GM19239 (cell line): Measurements from ENCODE around the gene REELD1.

Source experiments
- DNase-seq: peaks from one replicate; pipeline ENCODE4 v3.0.0; 2011; ENCODE audit warnings: low spot score; ENCODE audit not compliant: insufficient read length
- FAIRE-seq: peaks from 2 replicates; lab custom pipeline; 2011; peaks lifted over from hg19 to GRCh38; lab: Jason Lieb, UNC

The REELD1 gene

DNA sequence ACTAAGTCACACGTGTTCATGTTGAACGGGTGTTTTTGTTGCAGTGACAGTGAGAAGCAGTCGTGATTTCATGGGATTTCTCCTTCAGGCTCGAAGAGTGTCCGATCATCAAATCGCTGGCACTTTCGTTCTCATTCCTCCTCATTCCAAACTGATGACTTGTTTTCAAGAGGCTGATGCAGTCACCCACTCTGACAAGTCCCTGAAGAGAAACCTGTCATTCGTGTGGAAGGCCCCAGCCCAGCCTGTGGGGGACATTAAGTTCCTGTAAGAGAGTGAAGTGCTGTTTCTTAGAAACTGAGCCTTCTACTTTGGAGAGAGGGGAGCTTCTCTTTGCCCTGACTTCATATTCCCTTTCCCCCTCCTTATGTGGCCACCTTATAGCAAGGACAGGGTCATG is 8.0 kb downstream of the REELD1 start:
- DNase-seq, result no peak
- FAIRE-seq, result no peak

DNA sequence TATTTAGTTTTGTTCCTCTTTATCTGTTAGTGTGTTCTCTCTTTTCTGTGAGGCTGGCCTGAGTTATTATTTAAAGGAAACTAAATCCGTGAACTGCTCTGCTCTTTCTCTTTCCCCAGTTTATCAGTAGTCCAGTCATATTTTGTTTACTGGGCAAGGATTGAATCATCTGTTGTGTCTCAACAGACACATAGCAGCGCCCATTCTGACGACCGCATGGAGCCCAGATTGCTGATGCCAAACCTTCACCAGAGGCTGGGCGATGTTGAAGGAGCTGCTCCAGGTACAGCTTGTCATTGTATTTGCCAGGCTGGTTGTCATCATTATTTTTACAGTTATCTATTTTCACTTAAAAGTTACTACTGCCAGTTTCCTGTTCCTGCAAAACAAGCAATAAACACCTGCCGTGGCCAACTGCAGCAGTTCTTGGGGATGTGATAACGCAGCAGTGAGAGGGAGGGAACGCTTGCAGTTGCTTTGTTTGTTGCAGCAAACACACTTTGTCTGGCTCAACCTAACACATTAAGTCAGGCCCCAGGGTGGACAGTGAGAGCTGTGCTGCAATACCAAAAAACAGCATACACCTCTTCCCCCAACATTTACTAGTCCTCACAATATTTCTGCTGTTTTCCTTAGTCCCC is 10.1 kb downstream of the REELD1 start:
- FAIRE-seq (no peak), DNase-seq (no peak)

DNA sequence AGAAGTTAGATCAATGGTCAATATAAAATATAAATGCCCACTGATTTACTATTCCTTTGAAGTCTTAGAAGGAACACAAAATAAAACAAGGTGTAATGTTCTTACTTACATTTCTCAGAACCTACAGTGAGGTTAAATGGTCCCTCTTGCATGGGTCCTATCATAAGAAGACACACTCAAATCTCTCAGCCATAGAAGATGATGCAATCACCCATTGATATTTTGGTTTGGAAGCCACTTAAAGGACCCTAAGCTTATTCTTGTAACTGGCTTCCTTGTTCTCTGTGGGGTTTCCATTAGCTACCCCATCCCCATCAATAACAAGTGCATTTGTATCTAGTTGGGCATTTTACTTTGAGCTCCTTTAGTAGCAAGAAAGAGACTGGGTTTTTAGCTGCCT is 15.1 kb downstream of the REELD1 start:
- no peak for DNase-seq
- FAIRE-seq, result peak; percentile 45

DNA sequence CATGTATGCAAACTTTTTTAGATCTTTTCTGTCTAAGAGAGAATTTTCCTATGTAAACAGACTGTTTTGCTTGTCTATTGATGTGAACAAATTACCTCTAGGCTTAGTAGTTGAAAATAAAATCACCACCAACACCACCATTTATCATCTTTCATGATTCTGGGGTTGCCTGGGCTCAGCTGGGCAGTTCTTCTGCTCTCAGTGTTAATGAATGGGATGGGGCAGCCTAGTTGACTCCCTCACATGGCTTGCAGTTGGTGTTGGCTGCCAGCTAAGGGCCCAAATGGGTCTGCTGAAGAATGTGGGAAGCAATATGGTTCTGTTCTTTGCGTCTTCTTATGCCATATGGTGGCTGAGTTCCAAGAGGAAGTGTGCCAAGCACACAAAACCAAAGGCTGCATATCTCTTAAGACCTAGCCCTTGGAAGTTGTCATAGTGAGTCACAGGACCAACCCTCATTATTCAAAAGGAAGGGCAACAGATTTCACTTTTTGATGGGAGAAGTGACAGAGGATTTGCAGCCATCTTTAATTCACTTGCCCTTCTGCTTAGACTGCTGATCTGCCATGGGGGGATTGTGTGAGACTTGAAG is 17.9 kb downstream of the REELD1 start:
- DNase-seq (no peak), FAIRE-seq (no peak)

GRCh38 chr4:146235654-146236177 is 21.4 kb downstream of the REELD1 start:
- DNase-seq (no peak), FAIRE-seq (no peak)

DNA sequence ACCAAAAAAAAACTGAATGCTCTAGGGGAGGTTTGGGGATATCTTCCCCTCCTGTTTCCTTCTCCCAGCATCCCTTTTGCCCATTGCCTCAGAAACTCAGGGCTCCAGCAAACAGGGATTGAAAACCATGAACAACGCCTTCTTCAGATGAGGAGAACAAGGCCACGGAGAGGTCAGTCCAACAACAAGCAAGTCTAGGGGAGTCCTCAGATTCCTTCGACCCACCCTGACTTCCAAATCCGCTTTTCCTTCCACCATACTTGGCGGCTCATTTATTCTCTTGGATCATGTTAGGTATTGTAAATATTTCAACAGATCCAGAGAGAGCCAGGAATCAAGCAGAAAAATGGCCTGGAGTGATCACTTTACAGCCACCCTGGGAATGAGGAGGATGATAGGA is 21.9 kb downstream of the REELD1 start:
- no peak for FAIRE-seq
- no peak for DNase-seq

DNA sequence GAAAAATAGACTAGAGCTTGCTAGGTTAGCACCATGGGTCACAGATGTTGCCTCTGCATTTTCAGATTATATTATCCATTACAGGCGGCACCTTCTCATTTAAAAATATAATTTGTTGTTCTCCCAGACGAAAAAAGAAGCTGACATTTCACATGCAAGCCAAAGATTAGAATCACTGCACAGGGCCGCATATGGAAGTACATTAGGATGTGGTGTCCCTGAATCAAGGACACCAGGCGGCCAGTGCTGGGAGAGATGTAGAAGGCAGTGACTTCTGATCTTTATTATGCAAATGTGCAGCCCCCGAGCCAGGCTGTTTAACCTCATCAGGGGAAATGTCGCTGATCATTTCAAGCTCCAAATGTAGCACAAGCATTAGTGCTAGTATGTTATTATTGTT is 22.8 kb downstream of the REELD1 start:
- FAIRE-seq (no peak), DNase-seq (no peak)

- FAIRE-seq, result no peak
- DNase-seq, result no peak
Measured at GRCh38 chr4:146238107-146238506, 23.8 kb downstream of the REELD1 start.

DNA sequence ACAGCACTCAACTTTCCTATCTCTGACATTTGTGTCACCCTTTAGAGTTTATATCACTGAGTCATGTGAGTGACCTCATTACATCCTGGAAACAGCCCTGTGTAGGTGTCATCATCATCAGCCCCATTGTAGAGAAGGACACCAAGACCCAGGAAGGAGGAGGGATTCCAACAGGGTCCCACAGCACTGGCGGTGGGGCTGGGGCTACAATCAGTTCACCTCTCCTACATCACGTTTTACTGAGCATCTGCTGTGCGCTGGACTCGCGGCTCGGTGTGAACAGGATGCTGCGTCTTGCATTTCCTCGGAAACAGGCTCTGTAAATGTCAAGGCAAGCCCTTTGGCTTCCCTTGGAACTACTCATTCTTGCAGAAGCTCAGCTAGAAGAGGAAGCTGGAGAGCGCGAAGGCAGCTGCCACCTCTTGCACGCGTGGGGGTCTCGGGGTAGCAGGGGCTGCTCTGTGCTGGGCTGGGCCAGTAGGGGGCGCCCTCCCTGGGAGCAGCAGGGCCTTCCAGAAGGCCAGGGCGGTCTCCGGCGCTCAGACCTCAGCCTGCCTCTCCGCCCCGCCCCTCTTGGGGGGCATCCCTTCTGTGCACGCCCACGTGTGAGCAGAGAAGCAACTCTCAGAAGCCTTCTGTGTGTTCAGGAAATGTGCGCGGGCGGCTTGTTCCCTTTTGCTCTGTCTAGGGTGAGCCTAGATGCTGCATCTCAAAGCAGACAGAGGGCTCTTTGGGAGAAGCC is 29.0 kb downstream of the REELD1 start:
- DNase-seq, result peak; percentile 57
- FAIRE-seq, result peak; percentile 86

DNA sequence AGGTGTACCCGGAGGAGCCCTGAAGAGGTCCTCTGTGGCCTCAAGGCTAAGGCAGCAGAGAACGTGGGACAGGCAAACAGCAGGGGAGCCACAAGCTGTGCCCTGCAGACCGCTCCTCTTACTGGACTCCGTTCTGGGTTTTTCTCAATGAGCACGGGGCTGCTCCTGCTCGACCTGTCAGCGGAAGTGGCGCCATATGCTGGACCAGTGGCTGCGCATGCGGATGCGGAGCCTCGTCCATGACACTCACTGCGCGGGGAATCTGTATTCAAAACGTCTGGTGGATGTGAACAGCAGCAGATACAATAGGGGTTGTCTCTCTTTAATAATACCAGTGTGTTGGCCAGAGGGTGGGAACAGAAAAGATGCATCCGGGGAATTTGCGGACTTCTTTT is 29.5 kb downstream of the REELD1 start:
- FAIRE-seq, result no peak
- no peak for DNase-seq

- no peak for FAIRE-seq
Measured at GRCh38 chr4:146244496-146244895, 30.2 kb downstream of the REELD1 start.

DNA sequence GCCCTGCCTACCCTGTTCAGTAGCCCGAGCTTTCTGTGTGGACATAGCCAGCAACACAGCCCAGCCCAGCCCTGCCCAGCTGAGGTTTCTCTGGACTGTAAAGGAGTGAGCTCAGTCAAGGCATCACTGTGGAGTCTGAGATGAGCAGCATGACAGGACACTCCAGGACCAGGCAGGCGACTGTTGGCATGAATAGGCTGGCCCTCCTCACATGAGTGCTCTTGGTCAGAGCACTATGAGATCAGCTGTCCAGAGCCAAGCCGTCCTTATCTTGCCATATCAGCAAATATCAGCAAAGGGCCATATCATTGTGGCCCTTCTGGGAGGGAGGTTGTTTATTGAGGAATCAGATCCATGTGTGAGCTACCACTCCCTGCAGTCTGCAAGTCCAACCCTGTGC is 30.9 kb downstream of the REELD1 start:
- no peak for DNase-seq
- peak; percentile 47 for FAIRE-seq

More at GRCh38 chr4:146244496-146244895, 30.2 kb downstream of the REELD1 start:
- DNase-seq, result no peak

- no peak for DNase-seq
- FAIRE-seq, result no peak
Measured at GRCh38 chr4:146245850-146246249, 31.5 kb downstream of the REELD1 start.

- DNase-seq (no peak), FAIRE-seq (peak; percentile 52)
Measured at GRCh38 chr4:146246381-146246780, 32.0 kb downstream of the REELD1 start.

- no peak for FAIRE-seq
- DNase-seq, result no peak
Measured at GRCh38 chr4:146247356-146247755, 33.0 kb downstream of the REELD1 start.

GRCh38 chr4:146252969-146253611 is 38.8 kb downstream of the REELD1 start:
- DNase-seq (no peak), FAIRE-seq (no peak)

GRCh38 chr4:146255463-146255862 is 41.1 kb downstream of the REELD1 start:
- DNase-seq (no peak), FAIRE-seq (no peak)

DNA sequence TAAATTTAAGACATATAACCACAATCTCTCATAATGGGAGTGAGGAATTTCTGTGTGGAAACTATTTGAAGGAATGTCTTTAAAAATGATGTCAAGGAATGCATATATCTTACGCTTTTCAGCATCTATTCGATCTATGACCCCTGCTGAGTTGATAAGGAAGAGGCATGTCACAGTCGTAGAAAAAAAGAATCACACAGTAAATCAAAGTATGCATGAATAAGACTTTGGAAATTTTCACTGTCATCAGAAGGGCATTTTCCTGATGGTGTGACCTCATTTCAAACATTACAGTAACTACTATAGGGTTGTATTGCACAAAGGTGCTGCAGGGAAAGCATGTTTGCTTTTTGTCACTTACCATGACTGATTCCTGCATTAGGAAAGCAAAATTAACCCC is 41.5 kb downstream of the REELD1 start:
- no peak for FAIRE-seq

GRCh38 chr4:146256328-146256727 is 42.0 kb downstream of the REELD1 start:
- no peak for FAIRE-seq
- no peak for DNase-seq

More for the DNA sequence above, 41.5 kb downstream of the REELD1 start:
- no peak for DNase-seq

- FAIRE-seq (no peak), DNase-seq (no peak)
Measured at GRCh38 chr4:146257511-146257910, 43.2 kb downstream of the REELD1 start.

DNA sequence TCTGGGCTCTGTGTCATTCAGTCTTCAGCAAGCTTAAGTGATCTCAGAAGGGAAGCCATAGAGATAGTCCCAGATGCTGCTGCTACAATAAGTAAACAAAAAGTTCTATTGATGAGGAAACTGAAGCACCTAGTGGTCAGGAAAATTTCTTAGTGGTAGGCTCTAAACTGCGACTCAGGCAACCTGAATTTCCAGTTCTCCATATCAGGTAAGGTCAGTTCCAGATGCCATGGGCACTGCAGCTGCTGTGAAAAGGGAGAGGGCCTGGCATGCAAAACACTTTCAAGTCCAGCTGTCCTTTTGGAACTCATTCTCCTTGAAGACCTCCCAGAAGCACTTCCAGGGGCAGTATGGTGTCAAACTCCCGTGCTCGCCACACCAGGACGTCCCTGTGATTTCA is 46.2 kb downstream of the REELD1 start:
- DNase-seq (no peak), FAIRE-seq (no peak)
